Osteoblast (primary cell): Measurements from ENCODE around the gene RCOR1. TPM values are rescaled to one million over a fixed set of nuclear protein-coding genes. Genes with fewer than 3 reads are reported as not detected.
A peak's percentile ranks its signal among the peaks of the same experiment; 100 is the strongest.

Experiments
- DNase-seq: peaks from one replicate; pipeline ENCODE4 v3.0.0; 2011; ENCODE audit warnings: low spot score, mixed read lengths; ENCODE audit not compliant: insufficient read length; ENCODE audit errors: missing footprints
- H2AFZ ChIP-seq: 2 replicates; pipeline ENCODE4 v1.6.0; 2011; ENCODE audit warnings: mild to moderate bottlenecking, low read length
- H3K27ac ChIP-seq: 2 replicates; pipeline ENCODE4 v1.5.1; 2011; ENCODE audit warnings: mild to moderate bottlenecking, low read depth, low read length, moderate library complexity
- H3K27me3 ChIP-seq: 2 replicates; pipeline ENCODE4 v1.6.0; 2012; ENCODE audit warnings: mild to moderate bottlenecking, control low read depth, inconsistent platforms, low read length, moderate library complexity; ENCODE audit not compliant: insufficient read depth
- H3K36me3 ChIP-seq: 2 replicates; pipeline ENCODE4 v1.5.1; 2011; ENCODE audit warnings: mild to moderate bottlenecking, low read length, control low read depth, moderate library complexity; ENCODE audit not compliant: insufficient read depth
- H3K4me1 ChIP-seq: 2 replicates; pipeline ENCODE4 v1.5.1; 2011; ENCODE audit warnings: mild to moderate bottlenecking, low read length, control low read depth, moderate library complexity; ENCODE audit not compliant: insufficient read depth
- H3K4me2 ChIP-seq: 2 replicates; pipeline ENCODE4 v1.6.0; 2011; ENCODE audit warnings: mild to moderate bottlenecking, low read length; ENCODE audit not compliant: insufficient read depth
- H3K4me3 ChIP-seq: fragments of 200-600 bp; sonication (generic); 3 replicates; pipeline ENCODE4 v1.5.1; 2012; ENCODE audit warnings: mild to moderate bottlenecking, low read length, inconsistent platforms; ENCODE audit not compliant: insufficient read depth
- H3K79me2 ChIP-seq: 2 replicates; pipeline ENCODE4 v1.6.0; 2012; ENCODE audit warnings: mild to moderate bottlenecking, low read length, control low read depth, inconsistent platforms; ENCODE audit not compliant: insufficient read depth
- H3K9me3 ChIP-seq: 2 replicates; pipeline ENCODE4 v1.5.1; 2011; ENCODE audit warnings: low read depth, low read length, control low read depth
- H4K20me1 ChIP-seq: 2 replicates; pipeline ENCODE4 v1.6.0; 2012; ENCODE audit warnings: mild to moderate bottlenecking, low read length, control low read depth; ENCODE audit not compliant: insufficient read depth
- CTCF ChIP-seq: IDR thresholded peaks from 2 replicates; pipeline ENCODE4 v1.5.1; 2011; ENCODE audit warnings: mild to moderate bottlenecking, low read depth, low read length, moderate library complexity; ENCODE audit errors: extremely low read depth
- total RNA-seq: library from RNA; depleted of rRNA; stranded (reverse); fragments of >200 nt; gene quantifications from 2 replicates; pipeline ENCODE4 v1.2.3, GENCODE V29; 2012

Gene RCOR1
- total RNA-seq, 1 donor: 11.6 TPM

DNA sequence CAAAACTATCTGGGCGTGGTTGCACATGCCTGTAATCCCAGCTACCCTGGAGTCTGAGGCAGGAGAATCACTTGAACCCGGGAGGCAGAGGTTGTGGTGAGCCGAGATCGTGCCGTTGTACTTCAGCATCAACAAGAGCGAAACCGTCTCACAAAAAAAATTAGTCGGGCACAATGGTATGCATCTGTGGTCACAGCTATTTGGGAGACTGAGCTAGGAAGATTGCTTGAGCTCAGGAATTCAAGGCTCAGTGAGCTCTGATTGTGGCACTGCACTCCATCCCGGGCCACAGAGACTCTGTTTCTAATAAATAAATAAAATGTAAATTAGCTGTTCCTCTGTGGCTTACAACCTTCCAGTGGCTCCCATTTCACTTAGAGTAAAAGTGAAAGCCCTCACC lies 28.0 kb downstream of the RCOR1 start:
- peaks cover 84% of the 10 kb centered on the region for H3K79me2 ChIP-seq
- peak overlapping the region; percentile 51 for H3K4me2 ChIP-seq
- no peaks in the 10 kb centered on the region for H3K36me3 ChIP-seq
- H3K9me3 ChIP-seq: no peaks in the 10 kb centered on the region
- no peak for TF ChIP-seq CTCF
- H3K27ac ChIP-seq: peak overlapping the region; percentile 61
- H2AFZ ChIP-seq: no peak overlapping the region
- H3K4me3 ChIP-seq: peak overlapping the region; percentile 37
- H3K27me3 ChIP-seq: no peaks in the 10 kb centered on the region
- peaks cover 15% of the 10 kb centered on the region for H3K4me1 ChIP-seq
- no peak for DNase-seq
- H4K20me1 ChIP-seq: peaks cover 43% of the 10 kb centered on the region

GRCh38 chr14:102622262-102622885 lies 29.9 kb downstream of the RCOR1 start:
- peaks cover 52% of the 10 kb centered on the region for H4K20me1 ChIP-seq

DNA sequence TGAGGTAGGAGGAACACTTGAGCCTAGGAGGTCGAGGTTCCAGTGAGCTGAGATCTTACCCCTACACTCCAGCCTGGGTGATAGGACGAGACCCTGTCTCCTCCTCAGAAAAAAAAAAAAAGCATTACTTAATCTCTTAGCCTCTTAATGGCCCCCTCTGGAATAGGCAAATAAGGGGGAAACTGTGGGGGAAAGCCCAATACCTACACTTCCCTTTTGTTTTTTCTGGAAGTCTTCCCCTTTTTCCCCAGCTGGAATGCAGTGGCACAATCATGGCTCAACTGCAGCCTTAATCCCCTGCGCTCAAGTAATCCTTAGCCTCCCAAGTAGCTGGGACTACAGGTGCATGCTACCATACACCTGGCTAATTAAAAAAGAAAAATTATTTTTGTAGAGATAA lies 32.2 kb downstream of the RCOR1 start:
- H3K27me3 ChIP-seq: no peaks in the 10 kb centered on the region
- no peak for DNase-seq
- no peak overlapping the region for H2AFZ ChIP-seq
- H3K27ac ChIP-seq: no peak overlapping the region
- H3K4me1 ChIP-seq: peaks cover 8% of the 10 kb centered on the region
- H3K4me3 ChIP-seq: no peak overlapping the region
- H3K36me3 ChIP-seq: no peaks in the 10 kb centered on the region
- peaks cover 52% of the 10 kb centered on the region for H4K20me1 ChIP-seq
- no peak for TF ChIP-seq CTCF
- no peak overlapping the region for H3K4me2 ChIP-seq
- no peaks in the 10 kb centered on the region for H3K9me3 ChIP-seq
- H3K79me2 ChIP-seq: peaks cover 81% of the 10 kb centered on the region

More at GRCh38 chr14:102622262-102622885, 29.9 kb downstream of the RCOR1 start:
- Histone ChIP-seq H3K4me1 (peaks cover 8% of the 10 kb centered on the region), H3K4me3 (no peak overlapping the region), H3K36me3 (no peaks in the 10 kb centered on the region), H3K27me3 (no peaks in the 10 kb centered on the region), H3K79me2 (peaks cover 82% of the 10 kb centered on the region), H3K9me3 (no peaks in the 10 kb centered on the region), H3K4me2 (no peak overlapping the region), H2AFZ (no peak overlapping the region), H3K27ac (no peak overlapping the region)
- peak; percentile 19 for DNase-seq
- TF ChIP-seq CTCF: no peak

DNA sequence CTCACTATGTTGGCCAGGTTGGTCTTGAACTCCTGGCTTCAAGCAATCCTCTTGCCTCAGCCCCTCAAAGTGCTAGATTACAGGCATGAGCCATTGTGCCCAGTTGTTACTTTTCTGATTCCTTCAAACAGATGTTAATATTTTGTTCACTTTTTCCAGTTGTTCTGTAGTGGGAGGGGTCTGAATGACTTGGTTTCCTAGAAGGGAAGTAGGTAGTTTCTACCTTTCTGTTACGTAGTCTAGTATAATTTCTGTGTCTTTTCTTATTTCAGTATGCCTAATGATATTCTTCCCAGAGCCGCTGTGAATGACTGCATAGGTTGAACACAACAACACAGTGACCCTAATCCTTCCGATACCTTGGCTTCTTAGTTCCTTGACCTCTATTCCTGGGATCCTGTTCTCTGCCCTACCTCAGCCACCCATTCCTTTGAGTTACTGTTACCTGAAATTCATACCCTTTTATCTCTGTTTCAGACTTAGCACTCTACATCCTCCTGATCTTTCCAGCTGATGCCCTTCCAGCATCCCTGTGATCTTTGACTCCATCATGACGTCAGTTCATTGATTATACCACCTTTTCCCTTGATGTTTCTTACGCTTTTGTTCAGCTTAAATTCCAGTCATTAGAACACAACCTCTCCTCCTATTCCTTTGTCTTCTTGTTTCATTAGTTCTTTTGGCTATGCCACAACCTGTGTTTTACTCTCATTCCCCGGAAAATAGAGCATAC lies 33.3 kb downstream of the RCOR1 start:
- H3K36me3 ChIP-seq: no peaks in the 10 kb centered on the region
- TF ChIP-seq CTCF: no peak
- no peak overlapping the region for H3K27ac ChIP-seq
- no peaks in the 10 kb centered on the region for H3K27me3 ChIP-seq
- H4K20me1 ChIP-seq: peaks cover 53% of the 10 kb centered on the region
- DNase-seq: no peak
- peaks cover 3% of the 10 kb centered on the region for H3K4me1 ChIP-seq
- H3K4me3 ChIP-seq: no peak overlapping the region
- H3K79me2 ChIP-seq: peaks cover 81% of the 10 kb centered on the region
- H3K4me2 ChIP-seq: no peak overlapping the region
- H2AFZ ChIP-seq: no peak overlapping the region
- H3K9me3 ChIP-seq: no peaks in the 10 kb centered on the region
